AG08396 (cell line): Measurements from ENCODE around the gene TBC1D16.
"Not testable (repeated sequence)": the region's sequence is repeated elsewhere in the genome, so short reads cannot be mapped to it uniquely, and the experiment has no call there.

Source experiments
- DNase-seq: peaks from one replicate; pipeline ENCODE4 v3.0.0; 2012; ENCODE audit warnings: low spot score, mixed read lengths

TBC1D16 gene

GRCh38 chr17:79971651-79972050 lies 64.0 kb downstream of the TBC1D16 start:
- no peak for DNase-seq

- DNase-seq: no peak
Measured at GRCh38 chr17:79970576-79971068, 65.0 kb downstream of the TBC1D16 start.

GRCh38 chr17:79969906-79970305 lies 65.8 kb downstream of the TBC1D16 start:
- DNase-seq: no peak

GRCh38 chr17:79968116-79968515 lies 67.6 kb downstream of the TBC1D16 start:
- no peak for DNase-seq

- no peak for DNase-seq
Measured at GRCh38 chr17:79966681-79967080, 69.0 kb downstream of the TBC1D16 start.

- no peak for DNase-seq
Measured at GRCh38 chr17:79965806-79966205, 69.9 kb downstream of the TBC1D16 start.

- DNase-seq: not testable (repeated sequence)
Measured at GRCh38 chr17:79962467-79962866, 73.2 kb downstream of the TBC1D16 start.

GRCh38 chr17:79961567-79961966 lies 74.1 kb downstream of the TBC1D16 start:
- not testable (repeated sequence) for DNase-seq

- DNase-seq: no peak
Measured at GRCh38 chr17:79960788-79961522, 74.7 kb downstream of the TBC1D16 start.

- no peak for DNase-seq
Measured at GRCh38 chr17:79959042-79959441, 76.6 kb downstream of the TBC1D16 start.

- no peak for DNase-seq
Measured at GRCh38 chr17:79956853-79957252, 78.8 kb downstream of the TBC1D16 start.

GRCh38 chr17:79956441-79956735 lies 79.3 kb downstream of the TBC1D16 start:
- not testable (repeated sequence) for DNase-seq

GRCh38 chr17:79955691-79956440 lies 79.8 kb downstream of the TBC1D16 start:
- no peak for DNase-seq

GRCh38 chr17:79955167-79955549 lies 80.5 kb downstream of the TBC1D16 start:
- no peak for DNase-seq

- DNase-seq: no peak
Measured at GRCh38 chr17:79954281-79955166, 81.1 kb downstream of the TBC1D16 start.

- no peak for DNase-seq
Measured at GRCh38 chr17:79953335-79953734, 82.3 kb downstream of the TBC1D16 start.

- peak; percentile 2 for DNase-seq
Measured at GRCh38 chr17:79952901-79953300, 82.8 kb downstream of the TBC1D16 start.

GRCh38 chr17:79952265-79952877 lies 83.3 kb downstream of the TBC1D16 start:
- no peak for DNase-seq

- DNase-seq: peak; percentile 93
Measured at GRCh38 chr17:79951361-79952264, 84.1 kb downstream of the TBC1D16 start.

- DNase-seq: peak; percentile 17
Measured at GRCh38 chr17:79950751-79951150, 84.9 kb downstream of the TBC1D16 start.

GRCh38 chr17:79950306-79950705 lies 85.4 kb downstream of the TBC1D16 start:
- DNase-seq: peak; percentile 4
